ENCODE measurements around the gene CRYL1. TPM values are rescaled to one million over a fixed set of nuclear protein-coding genes. Genes with fewer than 3 reads are reported as not detected.

The CRYL1 gene, protein sequence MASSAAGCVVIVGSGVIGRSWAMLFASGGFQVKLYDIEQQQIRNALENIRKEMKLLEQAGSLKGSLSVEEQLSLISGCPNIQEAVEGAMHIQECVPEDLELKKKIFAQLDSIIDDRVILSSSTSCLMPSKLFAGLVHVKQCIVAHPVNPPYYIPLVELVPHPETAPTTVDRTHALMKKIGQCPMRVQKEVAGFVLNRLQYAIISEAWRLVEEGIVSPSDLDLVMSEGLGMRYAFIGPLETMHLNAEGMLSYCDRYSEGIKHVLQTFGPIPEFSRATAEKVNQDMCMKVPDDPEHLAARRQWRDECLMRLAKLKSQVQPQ
- 9.0 and 10.0 TPM in 2 replicates for total RNA-seq

DNA sequence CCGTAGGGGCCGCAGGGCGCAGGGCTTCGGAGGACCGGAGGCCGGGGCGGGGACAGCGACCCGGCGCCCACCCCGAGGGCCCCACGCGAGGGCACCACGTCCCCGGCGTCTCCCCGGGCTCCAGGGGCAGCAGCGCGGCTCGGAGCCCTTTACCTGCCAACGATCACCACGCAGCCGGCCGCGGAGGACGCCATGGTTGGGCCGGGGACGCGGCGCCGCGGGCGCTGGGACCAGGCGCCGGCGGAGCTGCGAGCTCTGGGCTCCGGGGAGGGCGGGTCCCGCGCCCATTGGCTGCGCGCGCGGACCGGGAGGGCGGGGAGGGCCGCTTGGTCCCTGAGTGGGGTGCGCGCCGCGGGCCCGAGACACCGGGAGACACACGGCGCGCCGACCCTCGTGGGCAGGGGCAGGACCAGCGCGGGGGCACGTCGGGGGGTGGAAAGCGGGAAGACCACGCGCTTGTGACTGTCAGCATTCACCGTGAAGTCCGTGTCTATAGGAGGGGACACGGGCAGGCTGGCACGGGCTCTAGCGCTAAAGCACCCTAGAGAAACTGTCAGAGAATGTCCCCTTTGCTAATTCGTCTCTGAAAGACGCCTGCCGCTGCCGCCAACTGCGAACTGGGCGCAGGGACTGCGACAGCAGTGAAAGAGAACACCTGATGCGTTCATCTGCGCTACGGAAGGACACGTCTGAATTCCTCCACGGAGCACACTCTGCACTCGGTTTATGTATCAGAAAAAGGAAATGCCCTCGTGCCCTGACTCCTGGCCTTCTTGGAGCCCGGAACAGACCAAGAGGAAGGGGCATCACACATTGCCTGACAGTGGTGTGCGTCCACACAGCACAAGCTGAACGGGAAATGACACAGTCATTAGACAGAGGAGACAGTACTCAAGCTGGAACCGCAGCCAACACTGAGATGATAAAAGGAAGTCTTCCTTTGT lies at the start of gene CRYL1:
CRYL1 (minus strand) TSS at position 257 of the 944 bp plus-strand sequence; CDS start at position 194, 63 bp downstream.
- intact Hi-C loops (cut with micrococcal nuclease): loop anchor here (1.0 to 5.0 kb wide), 9 partner anchors 31 to 1077 kb away; partner anchors contain the start of genes EEF1AKMT1, IFT88, PSPC1 and XPO4

DNA sequence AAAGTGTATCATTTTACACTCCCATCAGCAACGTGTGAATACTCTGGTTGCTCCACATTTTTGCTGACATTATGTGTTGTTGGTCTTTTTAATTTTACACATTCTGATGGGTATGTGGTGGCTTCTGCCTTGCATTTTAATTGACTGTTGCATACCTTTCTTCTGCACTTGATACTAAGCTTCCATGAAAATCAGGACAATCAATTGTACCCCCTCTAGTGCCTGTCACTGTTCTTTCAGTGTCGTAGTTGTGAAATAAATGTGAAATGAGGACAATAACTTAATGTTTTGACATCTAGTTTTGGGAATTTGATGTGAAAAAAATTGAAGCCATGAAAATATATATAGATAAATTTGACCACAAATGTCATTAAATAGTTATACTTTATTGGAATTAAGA lies 48.0 kb upstream of the CRYL1 start:
- intact Hi-C loops (cut with micrococcal nuclease): no loop called here

DNA sequence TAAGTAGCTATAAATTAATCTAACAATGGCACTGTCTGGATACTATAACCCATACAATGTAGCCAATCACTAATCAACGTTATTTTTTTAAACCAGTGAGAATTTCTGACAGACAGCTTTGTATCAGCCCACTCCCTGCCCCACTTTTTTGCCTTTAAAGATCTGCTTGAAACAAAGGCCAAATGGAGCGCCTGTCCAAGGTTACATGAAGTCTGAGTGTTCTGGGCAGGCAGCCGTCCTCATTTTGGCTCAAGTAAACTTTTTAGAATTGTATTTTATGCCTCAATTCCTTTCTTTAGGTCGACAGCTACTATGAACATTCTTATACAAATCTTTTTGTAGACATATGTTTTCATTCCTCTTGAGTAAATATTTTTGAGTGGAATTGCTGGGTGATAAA lies 47.5 kb upstream of the CRYL1 start:
- intact Hi-C loops (cut with micrococcal nuclease): no loop called here

DNA sequence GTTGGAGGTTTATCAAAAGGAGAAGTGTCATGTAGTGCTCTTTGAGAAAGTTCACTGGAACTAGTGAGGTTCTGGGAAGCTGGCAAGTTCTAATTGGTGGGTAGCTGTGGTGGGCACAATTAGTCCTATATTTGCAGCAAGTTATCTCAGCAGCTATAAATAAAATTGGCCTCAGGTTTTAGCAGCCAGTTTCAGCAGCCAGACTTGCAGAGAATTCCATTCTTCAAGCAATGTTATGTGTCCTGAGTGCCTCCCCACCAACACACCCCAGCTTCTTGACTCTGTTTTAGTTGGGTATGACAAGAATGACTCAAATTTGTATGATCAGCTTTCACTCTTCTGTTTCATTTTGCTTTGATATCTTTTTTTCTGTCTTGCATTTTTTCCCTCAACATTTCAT lies 46.0 kb upstream of the CRYL1 start:
- intact Hi-C loops (cut with micrococcal nuclease): no loop called here

DNA sequence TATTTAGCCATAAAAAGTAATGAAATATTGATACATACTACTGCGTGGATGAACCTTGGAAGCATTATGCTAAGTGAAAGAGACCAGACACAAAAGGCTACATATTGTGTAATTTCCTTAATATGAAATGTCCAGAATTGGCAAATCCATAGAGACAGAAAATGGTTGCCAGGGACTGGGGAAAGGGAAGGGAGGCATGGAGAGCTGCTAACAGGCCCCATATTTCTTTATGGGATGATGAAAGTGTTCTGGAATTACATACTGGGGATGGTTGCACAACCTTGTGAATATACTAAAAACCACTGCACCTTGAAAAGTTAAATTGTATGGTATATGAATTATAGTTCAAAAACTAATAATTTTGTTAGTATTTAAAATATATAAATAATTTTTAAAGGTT lies 44.9 kb upstream of the CRYL1 start:
- intact Hi-C loops (cut with micrococcal nuclease): no loop called here

- intact Hi-C loops (cut with micrococcal nuclease): loop anchor here (1.0 to 10.0 kb wide), 13 partner anchors 42 to 1035 kb away; partner anchors contain the start of genes EEF1AKMT1, MPHOSPH8, XPO4 and ZMYM2
Measured at GRCh38 chr13:20567881-20568528, 42.3 kb upstream of the CRYL1 start.

DNA sequence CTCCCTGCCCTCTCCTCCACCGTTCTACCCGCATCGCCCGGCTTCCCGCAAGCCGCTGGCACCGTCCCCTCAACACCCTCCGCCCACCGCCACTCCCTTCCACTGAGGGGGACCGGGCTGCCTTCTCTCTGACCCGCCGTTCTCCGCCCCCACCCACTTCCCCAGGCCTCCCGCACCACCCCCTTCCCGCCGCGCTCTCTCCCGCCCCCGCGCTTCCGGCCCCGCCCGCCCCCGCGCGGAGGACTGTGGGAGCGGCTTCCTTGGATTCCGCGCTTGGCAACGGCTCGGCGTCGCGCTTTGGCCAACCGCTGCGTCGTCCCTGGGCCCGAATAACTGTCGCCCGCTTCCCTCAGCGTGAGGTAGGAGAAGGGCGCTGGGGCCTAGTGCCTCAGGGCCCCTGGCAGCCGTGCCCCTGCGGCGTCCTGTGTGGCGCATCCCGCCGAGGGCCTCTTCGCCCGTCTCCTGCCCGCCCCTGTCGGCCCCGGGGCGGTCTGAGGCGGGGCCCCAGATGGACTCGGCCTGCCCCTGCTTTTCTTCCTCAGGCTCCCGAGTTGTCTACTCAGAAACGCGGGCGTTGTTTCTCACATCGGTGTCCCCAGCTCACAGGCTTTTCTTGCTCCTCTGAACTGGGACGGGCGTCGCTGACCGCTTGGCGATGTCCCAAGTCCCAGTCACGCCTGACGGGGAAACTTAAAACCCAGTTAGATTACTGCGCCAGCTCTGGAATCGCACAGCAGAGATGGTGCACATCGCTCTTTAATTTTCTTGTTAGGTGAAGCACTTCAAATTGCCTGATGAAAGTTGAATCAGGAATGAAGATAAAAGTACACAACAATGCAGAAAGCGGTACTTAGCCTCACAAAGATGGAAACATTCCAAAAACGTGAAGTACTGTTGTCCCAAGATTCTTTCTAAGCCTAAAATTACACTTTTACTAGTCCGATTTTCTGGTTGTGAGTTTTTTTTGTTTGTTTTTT lies 41.5 kb upstream of the CRYL1 start, which contains the start of gene IFT88:
IFT88 (plus strand) TSS at position 260 of the 977 bp plus-strand sequence. CDS start 7,229 bp downstream, outside the sequence.
- intact Hi-C loops (cut with micrococcal nuclease): loop anchor here (1.0 to 10.0 kb wide), 12 partner anchors 41 to 1036 kb away; partner anchors contain the start of genes EEF1AKMT1, MPHOSPH8 and ZMYM2

- intact Hi-C loops (cut with micrococcal nuclease): loop anchor here (2.0 to 10.0 kb wide), 8 partner anchors 154 to 1036 kb away; partner anchors contain the start of genes MPHOSPH8 and ZMYM2
Measured at GRCh38 chr13:20566468-20566897, 40.8 kb upstream of the CRYL1 start.

DNA sequence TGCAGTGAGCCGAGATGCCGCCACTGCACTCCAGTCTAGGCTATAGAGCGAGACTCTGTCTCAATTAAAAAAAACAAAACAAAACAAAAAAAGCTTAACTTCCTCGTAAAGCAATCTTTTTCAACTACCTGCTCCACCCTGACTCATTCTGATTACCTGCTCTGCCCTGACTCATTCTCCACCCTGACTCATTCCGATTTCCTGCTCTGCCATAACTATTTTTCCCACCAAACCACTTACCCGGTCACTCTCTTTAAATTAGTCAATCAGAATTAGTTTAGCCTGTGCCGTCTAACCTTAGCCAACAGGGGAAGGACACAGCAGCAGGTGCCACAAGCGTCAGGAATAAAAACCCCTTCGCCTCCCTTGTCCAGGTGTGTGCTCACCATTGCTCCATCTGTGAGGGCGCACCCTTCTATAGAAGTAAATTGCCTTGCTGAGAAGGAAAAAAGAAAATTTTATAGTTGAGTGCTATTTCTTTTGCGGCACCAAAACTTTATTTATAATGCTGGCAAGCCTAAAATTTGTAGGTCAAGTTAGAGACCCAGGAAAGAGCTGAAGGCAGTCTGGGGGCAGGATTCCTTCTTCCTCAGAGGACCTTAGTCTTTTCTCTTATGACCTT lies 39.6 kb upstream of the CRYL1 start:
- intact Hi-C loops (cut with micrococcal nuclease): loop anchor here (5.0 to 10.0 kb wide), 5 partner anchors 153 to 933 kb away; partner anchors contain the start of genes MPHOSPH8 and ZMYM2

DNA sequence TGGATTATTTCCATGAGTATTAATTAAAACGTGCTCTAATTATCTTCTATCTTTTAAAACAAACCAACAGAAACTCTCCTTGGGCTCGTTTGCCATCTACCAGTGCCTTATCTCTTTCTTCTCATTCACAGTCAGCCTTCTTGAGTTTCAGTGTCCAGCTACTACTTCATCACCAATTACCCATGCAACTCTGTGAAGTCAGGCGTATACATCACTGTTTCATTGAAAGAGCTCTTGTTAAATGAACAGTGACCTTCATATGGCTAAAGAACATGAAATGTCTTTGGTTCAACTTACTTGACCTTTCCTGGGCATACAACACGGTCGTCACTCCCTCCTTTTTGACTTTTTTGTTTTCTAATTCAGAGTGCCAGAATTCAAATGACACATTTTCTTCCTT lies 36.1 kb upstream of the CRYL1 start:
- intact Hi-C loops (cut with micrococcal nuclease): loop anchor here (10.0 kb wide), 1 partner anchor 453 kb away; no protein-coding TSS in a partner anchor

- intact Hi-C loops (cut with micrococcal nuclease): loop anchor here (10.0 kb wide), 1 partner anchor 455 kb away; no protein-coding TSS in a partner anchor
Measured at GRCh38 chr13:20559659-20560356, 34.2 kb upstream of the CRYL1 start.

DNA sequence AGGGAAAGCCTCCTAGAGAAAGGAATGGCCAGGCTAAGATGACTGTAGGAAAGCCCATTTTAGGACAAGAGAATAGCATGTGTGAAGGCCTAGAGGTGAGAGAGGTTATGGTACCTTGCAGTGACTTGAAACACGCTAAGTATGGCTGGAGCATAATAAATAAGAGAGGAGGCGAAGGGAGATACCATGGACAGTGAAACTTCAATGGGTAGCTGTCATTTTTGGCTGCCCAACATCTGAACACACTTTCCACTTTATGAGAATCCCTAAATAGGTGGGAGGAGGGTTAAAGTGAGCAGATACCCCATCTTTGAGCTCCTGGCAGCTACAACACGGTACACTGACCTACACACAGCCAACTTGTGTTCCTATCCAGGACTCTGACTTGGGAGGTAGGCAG lies 33.3 kb upstream of the CRYL1 start:
- intact Hi-C loops (cut with micrococcal nuclease): no loop called here

- intact Hi-C loops (cut with micrococcal nuclease): no loop called here
Measured at GRCh38 chr13:20553311-20553710, 27.7 kb upstream of the CRYL1 start.

DNA sequence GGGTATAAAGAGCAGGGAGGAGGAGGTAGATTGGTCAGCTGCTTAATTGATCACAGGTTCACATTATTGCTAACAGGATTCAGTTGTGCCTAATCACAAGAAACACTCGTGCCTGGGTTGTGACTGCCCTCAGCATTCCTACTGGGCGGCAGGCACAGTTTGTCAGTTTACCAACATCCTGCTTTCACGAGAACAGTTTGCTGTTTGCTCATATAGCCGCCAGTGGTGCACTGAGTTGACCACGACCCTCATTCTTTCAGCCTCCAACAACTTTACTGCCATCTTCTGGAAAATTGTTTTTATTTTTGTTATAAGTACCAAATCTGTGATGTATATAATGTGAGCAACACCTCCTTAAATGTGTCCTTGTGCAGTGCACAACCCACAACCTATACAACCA lies 25.1 kb upstream of the CRYL1 start:
- intact Hi-C loops (cut with micrococcal nuclease): no loop called here

GRCh38 chr13:20547479-20547908 lies 21.8 kb upstream of the CRYL1 start:
- intact Hi-C loops (cut with micrococcal nuclease): no loop called here

GRCh38 chr13:20546556-20546955 lies 20.9 kb upstream of the CRYL1 start:
- intact Hi-C loops (cut with micrococcal nuclease): no loop called here

DNA sequence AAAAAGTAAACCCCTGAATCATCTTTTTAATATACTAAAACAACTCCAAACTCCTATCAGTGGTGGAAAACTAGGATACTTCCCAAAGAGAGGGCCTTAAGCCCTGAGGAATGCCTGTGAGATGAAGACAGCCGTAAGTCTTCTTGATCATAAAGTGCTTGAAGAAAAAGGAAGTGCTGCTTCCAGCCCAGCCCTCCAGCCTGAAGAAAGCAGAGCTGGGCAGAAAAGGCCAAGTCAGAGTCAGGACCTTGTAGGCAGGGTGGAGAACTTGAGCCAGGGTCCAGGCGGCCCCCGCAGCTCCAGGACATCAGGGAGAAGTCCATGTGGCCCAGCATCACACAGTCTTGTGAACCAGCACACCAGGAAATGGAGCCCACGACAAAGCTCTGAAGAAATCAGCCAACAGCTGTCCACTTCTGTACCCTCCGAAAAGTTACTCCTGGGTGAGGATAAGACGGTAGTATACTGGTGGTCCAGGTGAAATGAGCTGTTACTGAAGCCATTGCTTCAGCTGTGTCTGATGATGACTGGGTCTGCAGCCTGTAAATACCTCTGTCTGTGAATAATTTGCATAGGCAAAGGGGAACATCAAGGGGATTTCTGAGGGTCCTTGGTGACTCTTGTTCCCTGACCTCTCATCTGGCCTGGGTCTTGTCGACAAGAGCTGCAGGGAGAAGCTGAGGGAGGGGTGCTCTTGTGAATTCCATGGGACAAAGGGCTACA lies 18.7 kb upstream of the CRYL1 start:
- intact Hi-C loops (cut with micrococcal nuclease): no loop called here

DNA sequence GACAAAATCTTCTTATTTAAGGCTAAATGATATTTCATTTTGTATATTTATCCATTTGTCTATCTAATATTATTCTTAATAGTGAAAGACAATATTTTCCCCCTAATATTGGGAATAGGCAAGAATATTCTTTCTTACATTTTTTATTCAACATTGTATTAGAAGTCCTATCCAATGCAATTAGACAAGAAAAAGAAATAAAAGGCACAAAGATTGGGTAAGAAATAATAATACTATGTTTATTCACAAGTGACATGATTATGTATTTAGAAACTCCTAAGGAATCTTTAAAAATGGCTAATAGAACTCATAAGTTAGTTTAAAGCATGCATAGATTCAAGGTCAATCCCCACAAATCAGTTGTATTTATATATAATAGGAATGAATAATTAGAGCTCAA lies 11.3 kb upstream of the CRYL1 start:
- intact Hi-C loops (cut with micrococcal nuclease): no loop called here
